ENCODE data around the gene SCAP. TPM values are rescaled to one million over a fixed set of nuclear protein-coding genes. Genes with fewer than 3 reads are reported as not detected.

The SCAP gene
- total and polyA plus RNA-seq, 9 donors, result 52.4 to 192 (median 80.9) TPM

DNA sequence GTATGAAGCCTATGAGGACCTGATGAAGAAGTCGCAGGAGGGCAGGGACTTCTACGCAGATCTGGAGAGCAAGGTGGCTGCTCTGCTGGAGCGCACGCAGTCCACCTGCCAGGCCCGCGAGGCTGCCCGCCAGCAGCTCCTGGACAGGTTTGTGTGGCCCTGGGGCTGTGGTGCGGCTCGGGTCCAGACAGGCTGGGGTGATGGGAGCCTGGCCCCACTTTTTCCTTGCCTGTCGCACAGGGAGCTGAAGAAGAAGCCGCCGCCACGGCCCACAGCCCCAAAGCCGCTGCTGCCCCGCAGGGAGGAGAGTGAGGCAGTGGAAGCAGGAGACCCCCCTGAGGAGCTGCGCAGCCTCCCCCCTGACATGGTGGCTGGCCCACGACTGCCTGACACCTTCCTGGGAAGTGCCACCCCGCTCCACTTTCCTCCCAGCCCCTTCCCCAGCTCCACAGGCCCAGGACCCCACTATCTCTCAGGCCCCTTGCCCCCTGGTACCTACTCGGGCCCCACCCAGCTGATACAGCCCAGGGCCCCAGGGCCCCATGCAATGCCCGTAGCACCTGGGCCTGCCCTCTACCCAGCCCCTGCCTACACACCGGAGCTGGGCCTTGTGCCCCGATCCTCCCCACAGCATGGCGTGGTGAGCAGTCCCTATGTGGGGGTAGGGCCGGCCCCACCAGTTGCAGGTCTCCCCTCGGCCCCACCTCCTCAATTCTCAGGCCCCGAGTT is 65.9 kb downstream of the SCAP start:
- H3K4me1 ChIP-seq (ENCODE audit: insufficient read depth), result peaks cover 7% of the 10 kb centered on the region
- no peaks in the 10 kb centered on the region for H3K36me3 ChIP-seq
- H3K9me3 ChIP-seq, result no peaks in the 10 kb centered on the region
- H3K27me3 ChIP-seq, result no peaks in the 10 kb centered on the region
- no peak for DNase-seq
- H3K27ac ChIP-seq, result no peak overlapping the region
- H3K4me3 ChIP-seq, result no peak overlapping the region
- 84 to 86% (median 85%) methylated on average over 25 to 26 of the region's 26 CpGs for WGBS, 3 donors
- intact Hi-C loops (cut with DNase I), result no loop called here
- TF ChIP-seq, protein P1, sequence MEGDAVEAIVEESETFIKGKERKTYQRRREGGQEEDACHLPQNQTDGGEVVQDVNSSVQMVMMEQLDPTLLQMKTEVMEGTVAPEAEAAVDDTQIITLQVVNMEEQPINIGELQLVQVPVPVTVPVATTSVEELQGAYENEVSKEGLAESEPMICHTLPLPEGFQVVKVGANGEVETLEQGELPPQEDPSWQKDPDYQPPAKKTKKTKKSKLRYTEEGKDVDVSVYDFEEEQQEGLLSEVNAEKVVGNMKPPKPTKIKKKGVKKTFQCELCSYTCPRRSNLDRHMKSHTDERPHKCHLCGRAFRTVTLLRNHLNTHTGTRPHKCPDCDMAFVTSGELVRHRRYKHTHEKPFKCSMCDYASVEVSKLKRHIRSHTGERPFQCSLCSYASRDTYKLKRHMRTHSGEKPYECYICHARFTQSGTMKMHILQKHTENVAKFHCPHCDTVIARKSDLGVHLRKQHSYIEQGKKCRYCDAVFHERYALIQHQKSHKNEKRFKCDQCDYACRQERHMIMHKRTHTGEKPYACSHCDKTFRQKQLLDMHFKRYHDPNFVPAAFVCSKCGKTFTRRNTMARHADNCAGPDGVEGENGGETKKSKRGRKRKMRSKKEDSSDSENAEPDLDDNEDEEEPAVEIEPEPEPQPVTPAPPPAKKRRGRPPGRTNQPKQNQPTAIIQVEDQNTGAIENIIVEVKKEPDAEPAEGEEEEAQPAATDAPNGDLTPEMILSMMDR (IDR thresholded peaks at IDR 0.05), result no peak
- TF ChIP-seq EP300 (IDR thresholded peaks at IDR 0.05), result no peak
- TF ChIP-seq POLR2A (IDR thresholded peaks at IDR 0.05), result no peak

DNA sequence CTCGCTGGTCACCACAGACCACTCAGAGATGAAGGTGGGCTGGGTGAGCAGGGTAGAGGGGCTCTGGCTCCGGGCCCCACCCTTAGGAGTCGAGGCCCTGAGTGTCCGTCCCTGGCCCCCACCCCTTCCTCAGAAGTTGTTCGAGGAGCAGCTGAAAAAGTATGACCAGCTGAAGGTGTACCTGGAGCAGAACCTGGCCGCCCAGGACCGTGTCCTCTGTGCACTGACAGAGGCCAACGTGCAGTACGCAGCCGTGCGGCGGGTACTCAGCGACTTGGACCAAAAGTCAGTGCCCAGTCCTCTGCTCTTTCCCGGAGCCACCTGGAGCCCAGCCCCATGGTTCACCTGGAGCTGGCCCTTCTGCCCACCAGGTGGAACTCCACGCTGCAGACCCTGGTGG is 66.5 kb downstream of the SCAP start:
- no peak for TF ChIP-seq POLR2A (IDR thresholded peaks at IDR 0.05)
- TF ChIP-seq, protein P1 (IDR thresholded peaks at IDR 0.05), result no peak
- WGBS, 3 donors, result 83 to 88% (median 86%) methylated on average over 15 of the region's 15 CpGs
- Histone ChIP-seq H3K27me3 (no peaks in the 10 kb centered on the region), H3K4me3 (no peak overlapping the region), H3K4me1 (ENCODE audit: insufficient read depth) (peaks cover 13% of the 10 kb centered on the region), H3K9me3 (no peaks in the 10 kb centered on the region), H3K27ac (no peak overlapping the region), H3K36me3 (no peaks in the 10 kb centered on the region)
- intact Hi-C loops (cut with DNase I), result no loop called here
- DNase-seq, result no peak

DNA sequence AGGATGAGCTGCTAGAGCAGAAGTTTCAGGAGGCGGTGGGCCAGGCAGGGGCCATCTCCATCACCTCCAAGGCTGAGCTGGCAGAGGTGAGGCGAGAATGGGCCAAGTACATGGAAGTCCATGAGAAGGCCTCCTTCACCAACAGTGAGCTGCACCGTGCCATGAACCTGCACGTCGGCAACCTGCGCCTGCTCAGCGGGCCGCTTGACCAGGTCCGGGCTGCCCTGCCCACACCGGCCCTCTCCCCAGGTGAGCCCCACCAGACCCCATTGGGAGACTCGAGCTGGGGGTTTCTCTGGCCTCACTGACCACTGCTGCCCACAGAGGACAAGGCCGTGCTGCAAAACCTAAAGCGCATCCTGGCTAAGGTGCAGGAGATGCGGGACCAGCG is 66.9 kb downstream of the SCAP start:
- H3K27me3 ChIP-seq, result no peaks in the 10 kb centered on the region
- no peaks in the 10 kb centered on the region for H3K36me3 ChIP-seq
- no peak overlapping the region for H3K4me3 ChIP-seq
- no peak overlapping the region for H3K27ac ChIP-seq
- no peak for DNase-seq
- intact Hi-C loops (cut with DNase I), result no loop called here
- no peaks in the 10 kb centered on the region for H3K9me3 ChIP-seq
- 84 to 95% (median 86%) methylated on average over 9 to 15 of the region's 15 CpGs for WGBS, 3 donors
- H3K4me1 ChIP-seq (ENCODE audit: insufficient read depth), result peaks cover 16% of the 10 kb centered on the region
- TF ChIP-seq POLR2A (IDR thresholded peaks at IDR 0.05) (no peak), EP300 (IDR thresholded peaks at IDR 0.05) (no peak)
- TF ChIP-seq, protein P1 (IDR thresholded peaks at IDR 0.05), result no peak

DNA sequence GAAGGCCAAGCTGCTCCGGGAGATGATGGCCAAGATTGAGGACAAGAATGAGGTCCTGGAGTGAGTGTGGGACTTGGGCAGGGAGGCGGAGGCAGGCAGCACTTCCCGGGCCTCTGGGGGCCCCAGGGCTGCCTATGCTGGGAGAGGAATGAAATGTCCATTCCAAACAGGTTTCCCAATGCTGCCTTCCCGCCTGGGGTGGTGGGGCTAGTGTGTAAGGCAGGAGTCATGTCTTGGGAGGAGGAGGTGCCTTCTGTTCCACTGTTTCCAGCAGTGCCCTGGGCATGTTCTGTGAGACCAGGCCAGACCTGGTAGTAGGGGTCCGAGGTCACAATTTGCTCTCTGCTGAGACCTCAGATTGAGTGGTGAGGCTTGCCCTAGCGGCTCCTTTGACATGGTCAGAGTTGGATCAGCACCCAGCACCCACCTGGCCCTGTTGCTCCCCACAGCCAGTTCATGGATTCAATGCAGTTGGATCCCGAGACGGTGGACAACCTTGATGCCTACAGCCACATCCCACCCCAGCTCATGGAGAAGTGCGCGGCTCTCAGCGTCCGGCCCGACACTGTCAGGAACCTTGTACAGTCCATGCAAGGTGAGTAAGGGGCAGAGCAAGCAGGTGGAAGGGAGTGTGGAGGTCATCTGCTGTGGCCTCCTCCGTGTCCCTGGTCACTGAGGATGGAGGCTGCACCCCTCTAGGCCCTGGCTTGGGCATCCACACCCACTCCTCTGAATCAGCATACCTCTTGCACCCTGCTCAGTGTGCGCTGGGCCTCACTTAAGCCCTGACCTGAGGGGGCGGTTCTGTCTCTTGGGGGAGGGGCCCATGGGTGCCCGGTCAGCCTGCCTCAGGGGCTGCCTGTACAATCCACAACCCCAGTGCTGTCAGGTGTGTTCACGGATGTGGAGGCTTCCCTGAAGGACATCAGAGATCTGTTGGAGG is 67.6 kb downstream of the SCAP start:
- no peaks in the 10 kb centered on the region for H3K9me3 ChIP-seq
- H3K4me1 ChIP-seq (ENCODE audit: insufficient read depth), result peaks cover 17% of the 10 kb centered on the region
- no peaks in the 10 kb centered on the region for H3K27me3 ChIP-seq
- no peaks in the 10 kb centered on the region for H3K36me3 ChIP-seq
- intact Hi-C loops (cut with DNase I), result no loop called here
- DNase-seq, result no peak
- WGBS, 3 donors, result 78 to 79% (median 79%) methylated on average over 18 of the region's 18 CpGs
- H3K4me3 ChIP-seq, result no peak overlapping the region
- TF ChIP-seq EP300 (IDR thresholded peaks at IDR 0.05), result no peak
- TF ChIP-seq, protein P1 (IDR thresholded peaks at IDR 0.05), result no peak
- TF ChIP-seq POLR2A (IDR thresholded peaks at IDR 0.05), result no peak
- H3K27ac ChIP-seq, result no peak overlapping the region

Data from ovary (tissue), 9 donors.